ENCODE measurements around the gene ATP6V1C2.

ATP6V1C2 gene

GRCh38 chr2:10721396-10722251 is at the start of gene ATP6V1C2:
ATP6V1C2 (plus strand) TSS chr2:10721630; CDS start chr2:10722850, 1,220 bp downstream.
- no peak for DNase-seq (ENCODE audit: low read depth in 2 of 2)

DNA sequence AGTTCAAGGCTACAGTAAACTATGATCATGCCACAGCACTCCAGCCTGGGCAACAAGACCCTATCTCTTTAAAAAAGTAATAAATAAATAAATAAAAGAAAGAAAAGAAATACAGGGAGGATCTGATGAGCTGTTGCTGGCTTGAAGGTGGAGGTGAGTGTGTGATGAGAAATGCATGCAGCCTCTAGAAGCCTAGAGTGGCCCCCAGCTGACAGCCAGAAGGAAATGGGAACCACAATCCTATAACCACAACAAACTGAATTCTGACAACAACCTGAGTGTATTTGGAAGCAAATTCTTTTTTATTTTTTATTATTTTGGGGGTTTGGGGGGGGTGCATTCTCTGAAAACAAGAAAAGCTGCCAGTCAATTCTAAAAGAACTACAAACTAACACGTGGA is 46.3 kb upstream of the ATP6V1C2 start:
- DNase-seq (ENCODE audit: low read depth in 2 of 2): no peak

GRCh38 chr2:10678225-10678624 is 43.2 kb upstream of the ATP6V1C2 start:
- DNase-seq (ENCODE audit: low read depth in 2 of 2): no peak

GRCh38 chr2:10680214-10680613 is 41.2 kb upstream of the ATP6V1C2 start:
- no peak for DNase-seq (ENCODE audit: low read depth in 2 of 2)

DNA sequence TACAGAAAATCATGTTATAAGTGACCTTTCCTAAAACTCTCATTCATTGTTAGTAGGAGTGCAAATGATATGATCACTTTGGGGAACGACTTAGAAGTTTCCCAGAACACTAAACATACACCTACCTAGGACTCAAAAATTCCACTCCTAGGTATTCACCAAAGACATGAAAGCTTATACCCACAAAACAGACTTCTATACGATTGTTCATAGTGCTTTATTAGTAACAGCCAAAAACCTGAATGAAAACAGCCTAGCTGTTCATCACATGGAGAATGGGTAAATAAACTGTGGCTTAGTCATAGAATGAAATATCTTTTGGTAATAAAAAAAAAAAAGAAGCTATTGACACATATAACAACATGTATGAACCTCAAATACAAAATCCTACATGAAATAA is 40.5 kb upstream of the ATP6V1C2 start:
- no peak for DNase-seq (ENCODE audit: low read depth in 2 of 2)

- DNase-seq (ENCODE audit: low read depth in 2 of 2): no peak
Measured at GRCh38 chr2:10686176-10686730, 35.2 kb upstream of the ATP6V1C2 start.

DNA sequence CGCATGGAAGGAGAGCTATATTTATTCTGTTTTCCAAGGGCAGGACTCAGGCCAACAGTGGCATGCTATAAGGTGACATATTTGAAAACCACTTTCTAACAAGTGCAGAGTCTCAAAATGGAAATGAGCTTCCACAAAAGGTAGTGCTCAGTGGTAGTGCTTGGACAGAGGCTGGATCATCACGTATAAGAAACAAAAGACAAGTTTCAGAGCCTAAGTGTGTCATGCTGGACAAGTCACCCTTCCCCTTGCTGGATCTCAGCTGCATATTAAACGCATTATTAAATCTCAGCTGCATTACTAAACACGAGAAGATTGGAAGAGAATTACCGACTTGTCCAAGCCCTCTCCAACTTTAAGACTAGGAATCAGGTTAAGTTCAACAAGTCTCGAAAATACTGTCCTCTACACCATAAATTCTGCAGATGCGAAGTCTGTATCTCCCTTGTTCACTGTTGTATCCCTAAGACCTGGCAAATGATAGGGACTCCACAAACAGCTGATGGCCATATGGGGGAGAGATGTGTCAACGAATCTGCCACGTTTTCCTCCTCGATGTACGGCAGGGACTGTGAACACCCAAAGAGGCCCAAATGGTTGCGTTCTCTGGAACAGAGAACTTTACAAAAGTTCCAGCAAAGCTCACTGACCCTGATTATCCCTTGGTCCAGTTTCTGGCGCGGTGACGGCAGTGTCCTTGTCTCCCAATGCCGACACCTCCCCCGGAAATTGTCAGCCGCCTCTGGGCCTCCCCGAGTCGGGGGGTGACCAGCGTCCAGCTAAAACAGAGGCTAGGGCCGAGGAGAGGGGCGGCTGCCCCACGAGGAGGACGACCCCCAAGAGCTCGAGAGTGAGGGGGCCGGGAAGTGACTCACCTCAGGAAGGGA is 32.3 kb upstream of the ATP6V1C2 start:
- no peak for DNase-seq (ENCODE audit: low read depth in 2 of 2)

DNA sequence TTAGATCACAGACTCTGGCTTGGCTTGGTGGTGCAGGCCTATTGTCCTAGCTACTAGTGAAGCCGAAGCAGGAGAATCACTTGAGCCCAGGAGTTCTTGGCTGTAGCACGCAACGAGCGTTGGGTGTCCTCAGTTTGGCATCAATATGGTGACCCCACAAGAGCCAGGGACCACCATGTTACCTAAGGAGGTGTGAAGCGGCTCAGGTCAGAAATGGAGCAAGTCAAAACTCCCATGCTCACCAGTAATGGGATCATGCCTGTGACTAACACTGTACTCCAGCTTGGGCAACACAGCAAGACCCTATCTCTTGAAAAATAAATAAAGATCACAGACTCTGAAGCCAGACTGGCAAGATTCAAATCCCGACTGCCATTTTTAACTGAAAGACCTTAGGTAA is 29.9 kb upstream of the ATP6V1C2 start:
- DNase-seq (ENCODE audit: low read depth in 2 of 2): no peak

DNA sequence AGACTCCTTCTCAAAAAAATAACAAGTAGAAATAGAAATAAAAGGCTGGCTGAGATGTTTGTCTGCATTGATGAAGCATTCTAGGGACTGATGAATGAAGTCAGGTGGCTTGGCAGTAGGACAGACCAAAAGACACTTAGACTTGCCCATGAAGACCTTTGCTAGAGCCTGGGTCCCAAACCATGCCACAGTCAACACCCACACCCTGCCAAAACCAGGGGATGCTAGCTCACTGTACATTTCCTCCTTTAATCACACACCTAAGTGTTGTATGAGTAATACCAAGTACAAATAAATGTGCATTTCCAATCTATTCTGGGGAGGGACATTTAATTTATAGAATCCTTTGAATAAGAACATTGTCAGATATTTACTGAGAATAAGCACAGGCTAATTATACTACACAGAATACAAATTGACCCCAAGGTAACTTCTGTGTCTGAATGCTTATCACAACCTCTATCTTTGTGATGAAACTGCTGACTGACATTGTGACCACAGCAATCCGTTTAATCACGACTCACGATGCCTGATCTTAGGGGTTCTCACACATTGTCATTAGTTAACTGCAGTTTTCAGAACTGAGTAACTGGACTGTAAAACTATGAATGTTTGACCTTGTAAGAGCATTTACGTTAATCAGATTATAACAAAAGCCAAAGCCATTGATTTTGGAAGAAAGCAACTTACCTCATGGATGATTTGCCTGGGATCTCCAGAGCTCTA is 21.2 kb upstream of the ATP6V1C2 start:
- no peak for DNase-seq (ENCODE audit: low read depth in 2 of 2)

GRCh38 chr2:10704034-10704594 is 17.3 kb upstream of the ATP6V1C2 start:
- no peak for DNase-seq (ENCODE audit: low read depth in 2 of 2)

- DNase-seq (ENCODE audit: low read depth in 2 of 2): no peak
Measured at GRCh38 chr2:10706033-10706432, 15.4 kb upstream of the ATP6V1C2 start.

DNA sequence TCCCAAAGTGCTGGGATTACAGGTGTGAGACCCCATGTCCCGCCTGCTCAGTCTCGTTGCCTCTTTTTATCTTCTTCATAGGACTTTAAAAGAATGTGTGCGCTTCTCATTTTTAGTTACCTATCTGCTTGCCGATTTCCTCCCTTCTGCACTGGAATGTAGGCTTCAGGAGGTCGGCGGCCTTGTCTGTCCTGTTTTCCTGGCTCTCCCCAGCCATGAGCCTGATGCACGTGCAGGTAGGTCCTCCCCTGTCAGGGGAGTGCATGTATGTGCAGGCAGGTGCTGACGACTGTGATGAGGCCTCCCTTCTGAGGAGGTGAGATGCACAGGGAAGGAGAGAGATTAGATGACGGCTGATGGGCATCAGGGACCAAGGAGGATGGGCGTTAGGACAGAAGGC is 13.6 kb upstream of the ATP6V1C2 start:
- no peak for DNase-seq (ENCODE audit: low read depth in 2 of 2)

DNA sequence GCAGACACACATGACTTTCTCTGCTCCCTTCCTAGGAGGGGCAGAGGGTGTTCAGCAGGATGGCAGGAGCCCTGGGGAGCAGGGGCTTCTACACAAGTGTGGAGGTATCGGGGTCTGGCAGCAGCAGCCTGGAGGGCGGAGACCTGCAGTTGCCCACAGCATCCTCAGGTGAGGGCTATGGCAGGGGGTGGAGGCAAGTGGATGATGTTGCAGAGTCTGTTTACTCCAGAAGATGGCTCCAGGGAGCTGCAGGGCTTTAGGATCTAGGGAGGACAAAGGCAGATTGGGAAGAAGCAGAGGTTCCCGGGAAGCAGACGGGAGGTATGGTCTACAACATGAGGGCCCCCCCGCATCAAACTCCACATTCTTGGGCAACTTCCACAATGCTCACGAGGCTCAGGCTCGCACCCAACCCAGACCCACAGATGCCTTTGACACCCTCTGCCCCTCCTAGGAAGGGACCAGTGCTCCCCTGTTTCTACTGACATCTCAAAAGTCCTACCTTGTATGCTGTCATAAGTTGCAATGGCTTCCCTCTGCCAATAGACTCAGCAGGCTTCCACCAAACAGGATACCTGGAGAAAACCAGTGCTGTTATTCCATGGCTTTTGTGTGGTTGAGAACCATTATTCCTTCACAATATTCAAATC is 12.0 kb upstream of the ATP6V1C2 start:
- DNase-seq (ENCODE audit: low read depth in 2 of 2): no peak

- no peak for DNase-seq (ENCODE audit: low read depth in 2 of 2)
Measured at GRCh38 chr2:10712185-10712809, 9.1 kb upstream of the ATP6V1C2 start.

DNA sequence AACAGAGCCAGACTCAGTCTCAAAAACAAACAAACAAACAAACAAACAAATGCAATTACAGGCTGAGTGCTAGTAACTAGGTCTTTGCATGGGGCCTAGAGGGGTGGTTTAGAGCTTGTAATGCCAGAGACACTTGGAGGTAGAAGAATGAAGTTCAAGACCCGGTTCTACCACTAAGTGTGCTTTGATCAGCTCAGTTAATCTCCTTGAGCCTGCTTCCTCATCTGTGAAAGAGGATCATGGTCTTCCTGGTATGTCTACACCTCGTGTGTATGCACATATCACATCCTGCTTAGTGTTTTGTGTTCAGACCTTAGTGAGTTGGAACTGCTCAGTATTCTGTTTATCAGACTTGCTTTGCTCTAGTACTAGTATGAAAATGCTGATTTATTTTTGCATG is 4.8 kb upstream of the ATP6V1C2 start:
- no peak for DNase-seq (ENCODE audit: low read depth in 2 of 2)

DNA sequence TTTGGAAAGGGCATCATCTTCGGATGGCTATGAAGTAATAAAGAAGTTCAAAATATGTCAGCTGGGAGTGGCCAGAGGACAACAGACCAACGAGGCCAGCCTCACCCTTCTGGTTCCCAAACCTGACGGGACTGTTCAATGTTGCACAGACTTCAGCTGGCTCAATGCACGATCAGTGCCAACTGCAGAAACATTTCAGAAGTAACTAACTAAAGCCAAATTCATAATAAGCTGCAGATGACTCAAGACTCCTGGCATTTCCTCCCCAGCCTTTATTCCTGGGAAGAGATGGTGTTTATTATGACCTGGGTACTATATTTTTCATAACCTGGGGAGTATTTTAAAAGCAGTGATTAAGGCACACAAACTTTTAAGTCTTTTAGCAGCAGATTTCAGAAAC is 3.8 kb upstream of the ATP6V1C2 start:
- no peak for DNase-seq (ENCODE audit: low read depth in 2 of 2)

DNA sequence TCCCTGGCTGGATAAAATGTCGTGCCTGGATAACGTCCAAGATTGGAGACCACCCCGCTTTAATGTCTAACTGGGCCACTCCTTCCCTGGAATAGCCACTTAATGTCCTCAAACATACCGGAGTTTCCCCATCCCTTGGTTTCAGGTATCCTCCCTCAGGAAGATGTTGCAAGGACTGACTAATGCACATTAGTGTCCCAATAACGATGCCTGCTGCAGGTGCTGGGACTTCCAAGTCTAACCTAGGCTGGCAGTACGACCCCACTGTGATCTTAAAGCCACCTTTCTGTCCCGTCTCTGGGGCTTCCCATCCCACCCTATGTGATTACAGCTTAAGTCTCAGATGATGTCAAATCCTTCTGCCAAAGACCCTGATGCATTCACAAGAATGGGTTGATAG is 1.1 kb upstream of the ATP6V1C2 start:
- no peak for DNase-seq (ENCODE audit: low read depth in 2 of 2)

GRCh38 chr2:10720947-10721395 is 459 bp upstream of the ATP6V1C2 start:
- no peak for DNase-seq (ENCODE audit: low read depth in 2 of 2)

GRCh38 chr2:10722252-10722825 is 909 bp downstream of the ATP6V1C2 start:
- DNase-seq (ENCODE audit: low read depth in 2 of 2): no peak

DNA sequence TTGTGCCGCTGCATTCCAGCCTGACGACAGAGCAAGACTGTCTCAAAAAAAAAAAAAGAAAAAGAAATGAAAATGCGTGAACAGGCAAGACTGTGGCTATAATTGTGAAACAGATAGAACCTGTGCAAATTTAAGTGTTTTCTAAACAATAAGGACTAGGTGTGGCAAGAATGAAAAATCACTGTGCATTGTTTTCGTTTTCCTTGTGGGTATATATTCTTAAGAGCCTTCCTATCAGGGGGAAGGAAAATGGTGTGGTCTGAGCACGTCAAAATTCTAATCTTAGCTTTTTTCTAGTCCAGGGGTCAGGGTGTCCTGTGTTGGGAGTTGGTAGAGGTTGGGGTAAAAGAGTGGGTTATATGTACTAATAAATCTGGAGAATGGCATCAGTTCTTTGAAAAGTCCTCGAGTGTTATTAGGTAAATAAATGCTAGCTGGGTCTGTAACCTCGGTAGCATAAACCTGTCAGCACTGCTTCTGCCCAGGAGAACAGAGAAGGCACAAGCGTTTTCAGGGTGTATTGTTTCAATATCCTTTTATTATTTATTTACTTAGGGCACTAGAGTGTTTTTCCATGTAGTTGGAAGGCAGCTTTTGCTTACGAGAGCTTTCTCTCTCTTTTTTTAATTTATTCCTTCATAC is 11.6 kb downstream of the ATP6V1C2 start:
- DNase-seq (ENCODE audit: low read depth in 2 of 2): no peak

Measured in stimulated activated CD4-positive, alpha-beta T cell treated with anti-CD3 and anti-CD28 coated beads, Interleukin-1b, Interleukin-23, amount 100 ng/mL, for 4 hours (primary cell).